Loucy (cell line): Measurements from ENCODE around the gene POFUT1.
"Not testable (repeated sequence)": the region's sequence is repeated elsewhere in the genome, so short reads cannot be mapped to it uniquely, and the experiment has no call there.

ENCODE experiments used
- H2AFZ ChIP-seq: fragments of 200-600 bp; sonication (generic); 2 replicates; pipeline ENCODE4 v1.6.0; 2016; ENCODE audit warnings: antibody characterized with exemption, mild to moderate bottlenecking, low read length, moderate library complexity
- H3F3A ChIP-seq: fragments of 200-600 bp; 2 replicates; pipeline ENCODE4 v1.6.0; 2016; ENCODE audit warnings: antibody characterized with exemption, low read depth, mild to moderate bottlenecking
- H3K27me3 ChIP-seq: fragments of 200-600 bp; sonication (generic); 2 replicates; pipeline ENCODE4 v1.6.1; 2014; ENCODE audit warnings: low read length, mild to moderate bottlenecking; ENCODE audit not compliant: insufficient read depth, poor library complexity, severe bottlenecking
- H3K36me3 ChIP-seq: fragments of 200-600 bp; sonication (generic); 2 replicates; pipeline ENCODE4 v1.6.1; 2016; ENCODE audit warnings: low read length; ENCODE audit not compliant: insufficient read depth
- H3K4me1 ChIP-seq: fragments of 200-600 bp; sonication (generic); 2 replicates; pipeline ENCODE4 v1.5.1; 2014; ENCODE audit warnings: low read length, mild to moderate bottlenecking; ENCODE audit not compliant: insufficient read depth, poor library complexity, severe bottlenecking
- H3K4me2 ChIP-seq: fragments of 200-600 bp; sonication (generic); 2 replicates; pipeline ENCODE4 v1.6.0; 2014; ENCODE audit warnings: antibody characterized with exemption, low read length, low read depth, mild to moderate bottlenecking; ENCODE audit not compliant: poor library complexity, severe bottlenecking
- H3K4me3 ChIP-seq: fragments of 200-600 bp; sonication (generic); 2 replicates; pipeline ENCODE4 v1.5.1; 2014; ENCODE audit warnings: low read length, mild to moderate bottlenecking, mixed read lengths; ENCODE audit not compliant: poor library complexity, severe bottlenecking
- H3K79me2 ChIP-seq: fragments of 200-600 bp; sonication (generic); 2 replicates; pipeline ENCODE4 v1.6.1; 2014; ENCODE audit warnings: low read length; ENCODE audit not compliant: insufficient read depth
- H3K9ac ChIP-seq: fragments of 200-600 bp; sonication (generic); 2 replicates; pipeline ENCODE4 v1.6.0; 2014; ENCODE audit warnings: mild to moderate bottlenecking, low read depth, low read length, moderate library complexity; ENCODE audit not compliant: poor library complexity, severe bottlenecking
- H3K9me2 ChIP-seq: fragments of 200-600 bp; sonication (generic); replicated peaks from 2 replicates; pipeline ENCODE4 v1.6.1; 2016; ENCODE audit warnings: low read depth, low read length, mixed read lengths
- H3K9me3 ChIP-seq: fragments of 200-600 bp; sonication (generic); 2 replicates; pipeline ENCODE4 v1.6.1; 2014; ENCODE audit warnings: mild to moderate bottlenecking, antibody characterized with exemption, low read length, low read depth; ENCODE audit not compliant: insufficient read depth
- H4K20me1 ChIP-seq: fragments of 200-600 bp; sonication (generic); 2 replicates; pipeline ENCODE4 v1.6.0; 2014; ENCODE audit warnings: antibody characterized with exemption, low read length, mild to moderate bottlenecking; ENCODE audit not compliant: insufficient read depth, poor library complexity, severe bottlenecking
- EZH2phosphoT487 ChIP-seq: fragments of 200-600 bp; IDR thresholded peaks from 2 replicates; pipeline ENCODE4 v1.6.1; 2018; ENCODE audit warnings: antibody characterized with exemption, mild to moderate bottlenecking, moderate library complexity, borderline replicate concordance
- TF ChIP-seq, protein P1 (sequence below): fragments of 200-600 bp; sonication (generic); conservative IDR thresholded peaks from 2 replicates; pipeline ENCODE4 v1.5.1; 2014; ENCODE audit warnings: mild to moderate bottlenecking, antibody characterized with exemption, low read length

The POFUT1 gene

DNA sequence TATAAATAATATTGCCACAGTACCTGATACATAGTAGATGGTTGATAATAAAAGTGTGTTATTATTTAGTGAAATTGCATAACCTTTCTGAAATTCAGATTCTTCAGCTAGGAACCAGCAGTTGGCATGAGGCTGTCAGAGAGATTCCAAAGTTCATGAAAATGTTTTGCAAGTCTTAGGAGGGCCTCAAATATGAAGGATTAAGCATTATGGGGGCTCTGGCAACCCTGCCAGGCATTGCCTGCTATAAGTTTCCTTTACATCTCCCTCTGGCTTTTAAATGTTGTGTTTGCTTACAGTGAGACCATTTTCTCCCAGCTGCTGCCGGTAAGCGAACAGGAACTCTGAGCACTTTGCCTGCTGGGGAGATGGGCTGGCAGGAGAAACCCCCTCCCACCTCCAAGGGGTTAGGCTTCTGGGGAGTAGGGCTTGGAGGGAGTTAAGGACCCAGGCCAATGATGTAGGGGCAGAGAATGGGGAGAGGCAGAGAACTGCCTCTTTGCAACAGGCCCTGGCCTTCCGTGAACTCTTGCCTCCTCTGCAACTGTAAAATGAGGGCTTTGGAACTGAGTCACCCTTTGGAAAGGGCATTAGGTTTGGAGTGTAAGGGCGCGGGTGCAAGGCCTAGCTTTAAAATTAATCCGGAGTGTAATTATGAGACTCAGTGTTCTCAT lies 36.6 kb downstream of the POFUT1 start:
- H3K4me3 ChIP-seq = no peak overlapping the region
- H4K20me1 ChIP-seq = no peaks in the 10 kb centered on the region
- no peak overlapping the region for H3K9ac ChIP-seq
- no peak overlapping the region for H3K4me2 ChIP-seq
- H3K4me1 ChIP-seq = no peaks in the 10 kb centered on the region
- H3K79me2 ChIP-seq = no peaks in the 10 kb centered on the region
- no peaks in the 10 kb centered on the region for H3F3A ChIP-seq
- no peaks in the 10 kb centered on the region for H3K27me3 ChIP-seq
- no peak for TF ChIP-seq EZH2phosphoT487
- TF ChIP-seq, protein P1, sequence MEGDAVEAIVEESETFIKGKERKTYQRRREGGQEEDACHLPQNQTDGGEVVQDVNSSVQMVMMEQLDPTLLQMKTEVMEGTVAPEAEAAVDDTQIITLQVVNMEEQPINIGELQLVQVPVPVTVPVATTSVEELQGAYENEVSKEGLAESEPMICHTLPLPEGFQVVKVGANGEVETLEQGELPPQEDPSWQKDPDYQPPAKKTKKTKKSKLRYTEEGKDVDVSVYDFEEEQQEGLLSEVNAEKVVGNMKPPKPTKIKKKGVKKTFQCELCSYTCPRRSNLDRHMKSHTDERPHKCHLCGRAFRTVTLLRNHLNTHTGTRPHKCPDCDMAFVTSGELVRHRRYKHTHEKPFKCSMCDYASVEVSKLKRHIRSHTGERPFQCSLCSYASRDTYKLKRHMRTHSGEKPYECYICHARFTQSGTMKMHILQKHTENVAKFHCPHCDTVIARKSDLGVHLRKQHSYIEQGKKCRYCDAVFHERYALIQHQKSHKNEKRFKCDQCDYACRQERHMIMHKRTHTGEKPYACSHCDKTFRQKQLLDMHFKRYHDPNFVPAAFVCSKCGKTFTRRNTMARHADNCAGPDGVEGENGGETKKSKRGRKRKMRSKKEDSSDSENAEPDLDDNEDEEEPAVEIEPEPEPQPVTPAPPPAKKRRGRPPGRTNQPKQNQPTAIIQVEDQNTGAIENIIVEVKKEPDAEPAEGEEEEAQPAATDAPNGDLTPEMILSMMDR = no peak
- no peaks in the 10 kb centered on the region for H3K9me3 ChIP-seq
- H3K9me2 ChIP-seq = no peaks in the 10 kb centered on the region
- H3K36me3 ChIP-seq = no peaks in the 10 kb centered on the region
- H2AFZ ChIP-seq = no peak overlapping the region

DNA sequence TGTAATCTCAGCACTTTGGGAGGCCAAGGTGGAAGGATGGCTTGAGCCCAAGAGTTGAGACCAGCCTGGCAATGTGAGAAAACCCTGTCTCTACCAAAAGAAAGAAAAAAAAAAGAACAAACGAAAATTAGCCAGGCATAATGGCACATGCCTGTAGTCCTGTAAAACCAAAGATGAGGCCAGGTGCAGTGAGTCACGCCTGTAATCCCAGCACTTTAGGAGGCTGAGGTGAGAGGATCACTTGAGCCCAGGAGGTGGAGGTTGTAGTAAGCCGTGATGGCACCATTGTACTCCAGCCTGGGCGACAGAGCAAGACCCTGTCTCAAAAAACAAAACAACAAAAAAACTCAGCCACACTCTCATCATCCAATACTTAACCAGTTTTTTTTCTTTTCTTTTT lies 37.3 kb downstream of the POFUT1 start:
- H2AFZ ChIP-seq = no peak overlapping the region
- no peaks in the 10 kb centered on the region for H3K27me3 ChIP-seq
- no peaks in the 10 kb centered on the region for H4K20me1 ChIP-seq
- H3K4me3 ChIP-seq = no peak overlapping the region
- no peak overlapping the region for H3K9ac ChIP-seq
- no peaks in the 10 kb centered on the region for H3K9me2 ChIP-seq
- H3K4me1 ChIP-seq = no peaks in the 10 kb centered on the region
- H3K9me3 ChIP-seq = no peaks in the 10 kb centered on the region
- no peaks in the 10 kb centered on the region for H3K36me3 ChIP-seq
- TF ChIP-seq, protein P1 = no peak
- no peak for TF ChIP-seq EZH2phosphoT487
- no peak overlapping the region for H3K4me2 ChIP-seq
- no peaks in the 10 kb centered on the region for H3F3A ChIP-seq
- no peaks in the 10 kb centered on the region for H3K79me2 ChIP-seq

DNA sequence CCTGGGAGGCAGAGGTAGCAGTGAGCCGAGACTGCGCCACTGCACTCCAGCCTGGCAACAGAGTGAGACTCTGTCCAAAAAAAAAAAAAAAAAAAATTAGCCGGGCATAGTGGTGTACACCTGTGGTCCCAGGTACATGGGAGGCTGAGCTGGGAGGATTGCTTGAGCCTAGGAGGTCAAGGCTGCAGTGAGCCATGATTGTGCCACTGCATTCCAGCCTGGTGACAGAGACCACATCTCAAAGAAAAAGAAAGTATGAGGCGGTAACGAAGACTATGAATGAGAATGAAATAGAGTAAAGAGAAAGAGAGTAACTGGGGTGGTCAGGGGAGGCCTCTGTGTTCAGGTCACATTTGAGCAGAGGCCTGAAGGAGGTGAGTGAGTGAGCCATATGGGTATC lies 38.5 kb downstream of the POFUT1 start:
- H3K9me3 ChIP-seq, H3K4me2 ChIP-seq, H3F3A ChIP-seq, H2AFZ ChIP-seq, H4K20me1 ChIP-seq, H3K4me1 ChIP-seq, H3K4me3 ChIP-seq, H3K36me3 ChIP-seq, H3K9me2 ChIP-seq, H3K27me3 ChIP-seq, H3K9ac ChIP-seq, H3K79me2 ChIP-seq: not testable (repeated sequence)

DNA sequence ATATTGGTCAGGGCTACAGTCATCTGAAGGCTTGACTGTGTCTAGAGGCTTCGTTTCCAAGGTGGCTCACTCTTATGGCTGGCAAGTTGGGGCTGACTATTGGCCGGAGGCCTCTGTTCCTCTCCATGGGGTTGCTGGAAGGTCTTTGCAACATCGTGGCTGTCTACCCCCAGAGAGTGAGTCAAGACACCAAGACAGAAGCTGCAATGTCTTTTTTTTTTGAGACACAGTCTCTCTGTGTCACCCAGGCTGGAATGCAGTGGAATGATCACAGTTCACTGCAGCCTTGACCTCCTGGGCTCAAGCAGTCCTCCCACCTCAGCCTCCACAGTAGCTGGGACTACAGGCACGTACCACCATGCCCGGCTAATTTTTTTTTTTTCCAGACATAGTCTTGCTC lies 40.4 kb downstream of the POFUT1 start:
- H3K4me1 ChIP-seq = no peaks in the 10 kb centered on the region
- no peaks in the 10 kb centered on the region for H3K36me3 ChIP-seq
- no peaks in the 10 kb centered on the region for H3K79me2 ChIP-seq
- no peak overlapping the region for H3K4me3 ChIP-seq
- no peaks in the 10 kb centered on the region for H3F3A ChIP-seq
- H3K9me2 ChIP-seq = no peaks in the 10 kb centered on the region
- TF ChIP-seq, protein P1 = no peak
- no peak overlapping the region for H3K4me2 ChIP-seq
- H3K27me3 ChIP-seq = no peaks in the 10 kb centered on the region
- no peaks in the 10 kb centered on the region for H3K9me3 ChIP-seq
- no peaks in the 10 kb centered on the region for H4K20me1 ChIP-seq
- H2AFZ ChIP-seq = no peak overlapping the region
- H3K9ac ChIP-seq = no peak overlapping the region
